H7 (cell line): ENCODE measurements around the gene ARHGEF7. TPM values are rescaled to one million over a fixed set of nuclear protein-coding genes. Genes with fewer than 3 reads are reported as not detected.

Experiments used
- DNase-seq: peaks from one replicate; pipeline ENCODE4 v3.0.0; 2012
- H3K27me3 ChIP-seq: 2 replicates; pipeline ENCODE4 v1.6.0; 2011; ENCODE audit warnings: mild to moderate bottlenecking, low read length; ENCODE audit not compliant: control insufficient read depth, insufficient read depth
- H3K36me3 ChIP-seq: replicated peaks from 2 replicates; pipeline ENCODE4 v1.5.1; 2011; ENCODE audit warnings: low read length; ENCODE audit not compliant: control insufficient read depth, insufficient read depth
- H3K4me3 ChIP-seq: 2 replicates; pipeline ENCODE4 v1.5.1; 2011; ENCODE audit warnings: low read depth, mild to moderate bottlenecking, control low read depth, low read length, moderate library complexity; ENCODE audit not compliant: insufficient read depth
- total RNA-seq: library from RNA; depleted of rRNA; stranded (reverse); fragments of >200 nt; shearing (Covaris generic); gene quantifications from 2 replicates; pipeline ENCODE4 v1.2.3, GENCODE V29; 2014

ARHGEF7 gene
- total RNA-seq, 1 experiment from 2014 or later = 20.8 TPM

- DNase-seq = no peak
- H3K36me3 ChIP-seq = peaks cover 16% of the 10 kb centered on the region
- H3K4me3 ChIP-seq = no peak overlapping the region
- no peaks in the 10 kb centered on the region for H3K27me3 ChIP-seq
These were observed 172.1 kb downstream of the ARHGEF7 start for GRCh38 chr13:111287201-111287600.

GRCh38 chr13:111288276-111288675 is 173.2 kb downstream of the ARHGEF7 start:
- Histone ChIP-seq H3K27me3 (no peaks in the 10 kb centered on the region), H3K36me3 (peaks cover 16% of the 10 kb centered on the region), H3K4me3 (no peak overlapping the region)
- DNase-seq = no peak

GRCh38 chr13:111289251-111289650 is 174.1 kb downstream of the ARHGEF7 start:
- no peak for DNase-seq
- H3K36me3 ChIP-seq = peaks cover 11% of the 10 kb centered on the region
- H3K27me3 ChIP-seq = no peaks in the 10 kb centered on the region
- H3K4me3 ChIP-seq = no peak overlapping the region

GRCh38 chr13:111291908-111292307 is 176.8 kb downstream of the ARHGEF7 start:
- Histone ChIP-seq H3K27me3 (no peaks in the 10 kb centered on the region), H3K4me3 (no peak overlapping the region), H3K36me3 (peaks cover 2% of the 10 kb centered on the region)
- no peak for DNase-seq

DNA sequence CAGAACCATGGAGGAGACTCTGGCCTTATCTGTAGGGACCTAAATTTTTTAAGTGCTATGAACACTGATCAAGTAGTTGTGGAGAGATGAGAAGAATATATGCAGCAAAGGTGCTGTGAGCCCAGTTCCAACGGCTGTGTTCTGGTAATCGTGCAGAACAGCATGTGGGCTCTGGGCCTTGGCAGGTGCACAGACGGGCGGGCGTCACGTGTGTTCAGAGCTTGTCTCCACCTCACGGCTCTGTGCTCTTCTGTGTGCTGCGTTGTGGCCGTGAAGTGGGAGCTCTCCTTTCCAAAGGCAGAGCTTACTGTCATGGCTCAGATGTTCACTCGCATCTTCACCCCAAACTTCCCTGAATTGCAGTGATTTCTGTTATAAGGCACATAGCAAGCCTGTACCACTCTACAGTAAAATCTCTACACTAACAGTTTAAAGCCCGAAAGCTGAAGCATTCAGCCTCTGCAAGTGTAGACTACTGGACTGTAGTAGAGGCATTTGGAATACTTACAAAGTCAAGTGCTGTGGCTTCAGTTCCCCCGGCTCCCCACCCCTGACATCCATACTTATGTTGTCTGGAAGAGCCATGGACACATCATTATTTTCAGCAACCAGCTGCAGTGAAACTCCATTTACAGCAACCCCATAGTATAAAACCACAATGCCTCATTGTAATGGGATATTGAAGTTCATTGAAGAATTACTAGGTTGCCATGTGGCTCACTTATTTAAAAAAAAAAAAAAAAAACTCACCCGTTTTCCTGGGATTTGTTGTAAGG is 177.8 kb downstream of the ARHGEF7 start:
- Histone ChIP-seq H3K4me3 (no peak overlapping the region), H3K36me3 (peaks cover 2% of the 10 kb centered on the region), H3K27me3 (no peaks in the 10 kb centered on the region)
- no peak for DNase-seq

- no peaks in the 10 kb centered on the region for H3K27me3 ChIP-seq
- H3K36me3 ChIP-seq = peaks cover 1% of the 10 kb centered on the region
- DNase-seq = no peak
- no peak overlapping the region for H3K4me3 ChIP-seq
These were observed 180.8 kb downstream of the ARHGEF7 start for GRCh38 chr13:111295886-111296285.

DNA sequence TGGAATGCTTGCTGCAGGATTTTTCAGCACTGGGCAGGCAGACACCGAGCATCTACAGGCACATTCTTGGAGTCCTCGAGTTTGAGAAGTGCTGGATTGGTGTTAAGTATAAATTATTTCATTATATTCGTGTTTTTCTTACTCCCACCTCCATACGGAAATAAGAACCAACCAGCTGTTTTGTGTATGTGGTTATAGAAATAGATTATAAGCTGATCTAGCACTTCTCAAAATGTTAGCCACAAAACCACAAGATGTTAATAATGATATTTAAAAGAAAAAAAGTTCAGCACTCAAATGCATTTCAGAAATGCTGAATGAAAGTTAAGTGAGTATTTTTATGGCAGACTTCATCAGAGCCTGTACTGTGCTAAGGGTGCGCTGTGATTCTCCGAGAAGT is 181.3 kb downstream of the ARHGEF7 start:
- peaks cover 4% of the 10 kb centered on the region for H3K36me3 ChIP-seq
- no peak overlapping the region for H3K4me3 ChIP-seq
- H3K27me3 ChIP-seq = no peaks in the 10 kb centered on the region
- DNase-seq = no peak

DNA sequence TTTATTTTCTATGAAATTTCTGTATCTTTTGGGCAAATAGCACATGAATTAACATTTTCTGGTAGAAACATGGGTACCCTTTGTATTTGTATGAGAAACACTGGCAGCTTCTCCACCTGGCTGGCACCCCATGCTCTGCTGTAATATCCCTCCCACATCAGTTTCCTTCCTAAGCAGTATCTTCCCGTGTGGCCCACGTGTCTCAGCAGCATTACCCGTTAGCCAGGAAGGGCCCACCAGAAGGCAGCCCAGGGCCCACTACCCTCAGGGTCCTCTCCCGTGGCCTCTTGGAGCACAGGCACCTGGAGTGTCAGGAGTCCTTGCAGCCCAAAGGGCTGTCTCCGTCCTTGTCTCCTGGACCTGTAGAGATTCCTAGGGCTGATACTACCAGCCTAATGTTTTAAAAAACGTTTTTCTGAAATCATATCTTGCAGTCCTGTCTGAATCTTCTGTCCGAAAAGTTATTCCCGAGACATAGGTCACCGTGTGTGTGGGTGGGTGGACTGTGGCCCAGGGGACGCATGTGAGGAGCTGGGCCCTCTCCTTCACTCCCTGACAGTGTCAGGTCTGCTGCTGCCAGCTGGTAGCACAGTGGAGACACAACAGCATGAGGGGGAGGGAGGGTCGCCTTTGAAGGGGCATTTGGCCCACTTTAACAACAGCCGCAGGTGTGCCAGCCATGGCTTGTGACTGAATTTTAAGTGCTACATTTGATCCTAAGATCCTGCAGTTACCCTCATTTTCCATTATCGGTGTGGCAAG is 183.3 kb downstream of the ARHGEF7 start:
- no peak for DNase-seq
- H3K36me3 ChIP-seq = peaks cover 14% of the 10 kb centered on the region
- H3K27me3 ChIP-seq = no peaks in the 10 kb centered on the region
- no peak overlapping the region for H3K4me3 ChIP-seq

DNA sequence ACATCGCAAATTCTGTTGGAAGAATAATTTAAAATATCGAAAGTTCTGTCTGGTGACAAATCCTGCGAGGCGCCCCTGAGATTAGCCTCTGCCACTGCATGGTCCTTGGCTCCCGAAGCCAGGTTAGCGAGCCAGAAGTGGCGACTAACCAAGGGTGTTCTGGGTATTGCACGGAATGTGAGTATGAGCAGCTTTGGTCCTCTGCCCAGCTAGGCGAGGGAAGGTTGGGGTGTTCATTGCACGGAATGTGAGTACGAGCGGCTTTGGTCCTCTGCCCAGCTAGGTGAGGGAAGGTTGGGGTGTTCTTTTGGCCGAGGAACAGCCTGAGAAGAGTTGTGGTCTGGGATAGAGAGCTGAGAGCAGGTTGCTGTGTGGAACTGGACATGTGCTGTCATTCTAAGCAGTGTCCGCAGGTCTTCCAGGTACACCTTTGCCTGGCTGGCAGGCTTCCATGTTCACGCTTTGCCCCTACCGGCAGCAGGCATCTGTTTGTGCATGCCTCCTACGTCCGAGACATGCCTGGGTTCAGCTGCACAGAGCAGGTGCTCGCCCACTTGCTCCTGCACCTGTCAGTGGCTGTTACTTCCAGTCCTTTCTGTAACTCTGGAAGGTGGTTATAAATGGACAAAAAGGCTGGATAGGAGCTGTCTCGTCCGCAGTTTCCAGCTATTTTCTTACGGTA is 187.1 kb downstream of the ARHGEF7 start:
- H3K27me3 ChIP-seq = no peaks in the 10 kb centered on the region
- peaks cover 26% of the 10 kb centered on the region for H3K36me3 ChIP-seq
- no peak for DNase-seq
- H3K4me3 ChIP-seq = no peak overlapping the region

DNA sequence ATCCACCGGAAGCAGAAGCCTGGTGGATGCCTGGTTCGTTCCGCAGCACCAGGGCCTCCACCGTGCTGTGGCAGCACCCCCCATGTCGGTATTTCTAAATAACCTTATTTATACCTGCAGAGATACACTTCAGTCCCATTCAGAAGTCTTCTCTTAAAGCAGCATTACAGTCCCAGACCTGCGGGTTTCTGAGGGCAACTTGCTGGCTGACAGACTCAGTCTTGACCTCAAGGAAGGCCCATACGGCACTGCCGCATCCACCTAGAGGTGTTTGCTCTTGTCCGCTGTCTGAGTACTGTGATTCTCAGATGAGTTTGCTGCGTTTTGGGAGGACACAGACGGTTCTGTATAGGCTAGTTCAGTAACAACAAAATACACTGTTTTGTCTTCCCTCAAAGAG is 188.4 kb downstream of the ARHGEF7 start:
- Histone ChIP-seq H3K27me3 (no peaks in the 10 kb centered on the region), H3K36me3 (peaks cover 27% of the 10 kb centered on the region), H3K4me3 (no peak overlapping the region)
- DNase-seq = no peak

DNA sequence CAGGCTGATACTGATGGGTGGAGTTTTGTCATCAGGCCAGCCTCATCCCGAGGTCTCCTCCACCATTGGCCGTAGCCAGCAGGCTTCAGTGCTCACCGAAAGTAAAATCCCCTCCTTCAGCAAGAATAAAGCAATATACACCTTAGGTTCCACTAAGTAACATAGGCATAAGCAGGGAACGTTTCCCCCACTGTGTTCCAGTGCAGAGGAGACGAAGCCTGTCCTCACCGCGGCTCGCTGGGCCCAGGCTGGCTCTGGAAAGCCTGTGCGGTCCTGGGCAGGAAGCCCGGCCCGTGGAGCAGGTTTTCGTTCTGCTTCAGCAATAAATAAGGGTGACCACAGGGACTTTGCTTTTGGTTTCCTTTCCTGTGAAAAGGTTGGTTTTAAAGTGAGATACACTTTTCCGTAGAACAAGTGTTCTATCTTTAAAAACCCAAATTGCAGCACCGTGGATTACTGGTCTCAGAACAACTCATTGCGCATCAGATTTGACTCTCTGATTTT is 189.0 kb downstream of the ARHGEF7 start:
- Histone ChIP-seq H3K27me3 (no peaks in the 10 kb centered on the region), H3K4me3 (no peak overlapping the region), H3K36me3 (peaks cover 27% of the 10 kb centered on the region)
- DNase-seq = no peak

- peaks cover 27% of the 10 kb centered on the region for H3K36me3 ChIP-seq
- H3K4me3 ChIP-seq = no peak overlapping the region
- H3K27me3 ChIP-seq = no peaks in the 10 kb centered on the region
- no peak for DNase-seq
These were observed 189.6 kb downstream of the ARHGEF7 start for GRCh38 chr13:111304603-111305289.

- Histone ChIP-seq H3K4me3 (no peak overlapping the region), H3K36me3 (no peaks in the 10 kb centered on the region; the same call in 1 of the 2 replicates), H3K27me3 (no peaks in the 10 kb centered on the region)
- DNase-seq = no peak
These were observed 198.0 kb downstream of the ARHGEF7 start for GRCh38 chr13:111312944-111313590.

DNA sequence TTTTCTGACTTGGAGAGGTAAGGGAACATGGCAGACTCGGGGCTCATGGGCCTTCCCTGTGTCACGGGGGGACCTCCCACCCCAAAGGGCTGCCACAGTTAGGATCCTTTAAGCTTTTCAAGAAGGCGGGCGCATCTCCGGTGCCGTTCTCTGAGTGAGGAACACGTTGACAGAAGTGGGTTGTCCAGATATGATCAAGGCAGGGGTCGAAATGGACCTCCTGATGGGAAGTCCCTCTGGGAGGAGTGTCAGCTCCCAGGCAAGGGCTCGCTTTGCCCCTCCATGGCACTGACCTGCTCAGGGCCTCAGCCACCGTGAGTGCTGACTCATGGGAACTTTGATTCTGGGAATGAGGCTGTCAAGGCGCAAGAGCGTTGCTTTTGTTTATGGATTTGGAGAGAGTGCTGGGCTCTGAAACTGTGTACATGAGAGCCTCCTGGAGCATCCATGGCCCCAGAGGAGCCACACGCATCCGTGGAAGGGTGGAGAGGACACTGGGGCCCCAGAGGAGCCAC is 198.9 kb downstream of the ARHGEF7 start:
- no peak overlapping the region for H3K4me3 ChIP-seq
- DNase-seq = no peak
- no peaks in the 10 kb centered on the region for H3K27me3 ChIP-seq
- H3K36me3 ChIP-seq = no peaks in the 10 kb centered on the region
